WTC11 (cell line): ENCODE data around the gene CNTNAP5.

Experiments
- ELF4 ChIP-seq: sonication (generic); formaldehyde crosslinking; IDR thresholded peaks from 2 replicates; pipeline ENCODE4 v1.8.1; 2022; ENCODE audit warnings: low read depth, mild to moderate bottlenecking, moderate library complexity, missing genetic modification reagents
- ZNF121 ChIP-seq: sonication (generic); formaldehyde crosslinking; IDR thresholded peaks from 2 replicates; pipeline ENCODE4 v1.8.0; 2023; ENCODE audit warnings: missing genetic modification reagents
- TF ChIP-seq, protein P1 (sequence below): fragments of 200-600 bp; IDR thresholded peaks from 2 replicates; pipeline ENCODE4 v1.8.0; 2022; ENCODE audit warnings: antibody characterized with exemption

DNA sequence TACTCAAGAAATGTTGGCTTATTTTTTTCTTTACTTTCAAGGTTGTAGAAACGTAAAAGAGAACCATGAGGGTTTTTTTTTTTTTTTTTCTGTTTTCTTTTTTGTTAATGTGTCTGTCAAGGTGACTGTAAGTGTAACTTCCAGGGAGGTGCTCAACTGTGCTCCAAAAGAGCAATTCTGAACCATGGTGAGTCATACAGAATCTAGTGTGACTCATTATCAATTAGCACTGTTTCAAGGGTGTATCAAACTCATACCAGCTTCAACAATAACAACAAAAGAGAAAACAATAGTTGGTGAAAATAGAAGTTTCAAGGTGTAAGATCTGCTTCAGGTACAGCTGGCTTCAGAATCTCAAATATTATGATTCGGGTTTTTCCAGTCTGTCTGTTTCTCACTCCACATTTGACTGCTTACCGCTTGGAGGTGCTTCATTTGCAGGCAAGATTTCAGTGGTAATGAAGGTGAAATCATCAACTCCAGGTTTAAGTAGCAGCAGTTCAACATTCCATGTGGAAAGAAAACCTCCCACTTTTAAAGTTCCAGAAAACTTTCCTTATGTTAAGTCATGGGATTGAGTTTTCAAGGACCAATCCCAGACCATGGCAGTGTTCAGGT lies 850.6 kb downstream of the CNTNAP5 start:
- TF ChIP-seq ELF4 (CRISPR knock-in tag), result no peak
- no peak for TF ChIP-seq ZNF121 (CRISPR knock-in tag)
- TF ChIP-seq, protein P1, sequence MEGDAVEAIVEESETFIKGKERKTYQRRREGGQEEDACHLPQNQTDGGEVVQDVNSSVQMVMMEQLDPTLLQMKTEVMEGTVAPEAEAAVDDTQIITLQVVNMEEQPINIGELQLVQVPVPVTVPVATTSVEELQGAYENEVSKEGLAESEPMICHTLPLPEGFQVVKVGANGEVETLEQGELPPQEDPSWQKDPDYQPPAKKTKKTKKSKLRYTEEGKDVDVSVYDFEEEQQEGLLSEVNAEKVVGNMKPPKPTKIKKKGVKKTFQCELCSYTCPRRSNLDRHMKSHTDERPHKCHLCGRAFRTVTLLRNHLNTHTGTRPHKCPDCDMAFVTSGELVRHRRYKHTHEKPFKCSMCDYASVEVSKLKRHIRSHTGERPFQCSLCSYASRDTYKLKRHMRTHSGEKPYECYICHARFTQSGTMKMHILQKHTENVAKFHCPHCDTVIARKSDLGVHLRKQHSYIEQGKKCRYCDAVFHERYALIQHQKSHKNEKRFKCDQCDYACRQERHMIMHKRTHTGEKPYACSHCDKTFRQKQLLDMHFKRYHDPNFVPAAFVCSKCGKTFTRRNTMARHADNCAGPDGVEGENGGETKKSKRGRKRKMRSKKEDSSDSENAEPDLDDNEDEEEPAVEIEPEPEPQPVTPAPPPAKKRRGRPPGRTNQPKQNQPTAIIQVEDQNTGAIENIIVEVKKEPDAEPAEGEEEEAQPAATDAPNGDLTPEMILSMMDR, result no peak
